IMR-90 (cell line): ENCODE measurements around the gene WEE2. TPM values are rescaled to one million over a fixed set of nuclear protein-coding genes. Genes with fewer than 3 reads are reported as not detected.

Experiments
- ATAC-seq: fragments of 200-7000 bp; cut with Tn5 transposase; 2 replicates; pipeline ENCODE4 v1.9.1; 2020; ENCODE audit warnings: low read depth, mild to moderate bottlenecking, moderate library complexity
- BruUV-seq: library from RNA; stranded (reverse); fragments of 400-500 nt; replicated peaks from 2 replicates; lab custom pipeline; 2021; lab: Mats Ljungman, UMichigan
- CTCF ChIA-PET: fragments of 300-600 bp; formaldehyde crosslinking; extraction: SDS; loops from one replicate; lab custom pipeline; 2021; ENCODE audit warnings: antibody characterized with exemption; lab: Yijun Ruan, JAX
- POLR2A ChIA-PET: fragments of 300-600 bp; sonication (Branson Sonifier 250); formaldehyde crosslinking; loops from one replicate; lab custom pipeline; 2022; ENCODE audit warnings: antibody characterized with exemption; ENCODE audit not compliant: unreplicated experiment; lab: Charles Lee
- DNase-seq: peaks from one replicate; pipeline ENCODE4 v3.0.0; 2013
- H2AFZ ChIP-seq: replicated peaks from 2 replicates; pipeline ENCODE3; 2013; ENCODE audit warnings: low read length, mild to moderate bottlenecking; ENCODE audit not compliant: poor library complexity
- H2AK5ac ChIP-seq: 2 replicates; pipeline ENCODE4 v1.6.1; 2013; ENCODE audit warnings: low read depth, low read length, inconsistent platforms
- H2AK9ac ChIP-seq: replicated peaks from 2 replicates; pipeline ENCODE3; 2013; ENCODE audit warnings: mild to moderate bottlenecking, low read depth, low read length, moderate library complexity; ENCODE audit not compliant: poor library complexity
- H2BK120ac ChIP-seq: 2 replicates; pipeline ENCODE4 v1.6.1; 2013; ENCODE audit warnings: low read depth, low read length, inconsistent platforms
- H2BK15ac ChIP-seq: 3 replicates; pipeline ENCODE4 v1.6.1; 2013; ENCODE audit warnings: low read depth, low read length, inconsistent platforms
- H2BK20ac ChIP-seq: 2 replicates; pipeline ENCODE4 v1.6.1; 2013; ENCODE audit warnings: low read depth, mild to moderate bottlenecking, inconsistent platforms, low read length, moderate library complexity
- H2BK5ac ChIP-seq: 2 replicates; pipeline ENCODE4 v1.6.1; 2013; ENCODE audit warnings: mild to moderate bottlenecking, low read depth, low read length, inconsistent platforms; ENCODE audit not compliant: poor library complexity, severe bottlenecking
- H3K14ac ChIP-seq: replicated peaks from 2 replicates; pipeline ENCODE4 v1.6.1; 2013; ENCODE audit warnings: low read depth, low read length, inconsistent platforms
- H3K18ac ChIP-seq: 2 replicates; pipeline ENCODE4 v1.6.1; 2013; ENCODE audit warnings: low read depth, low read length, control low read depth
- H3K23ac ChIP-seq: 2 replicates; pipeline ENCODE4 v1.6.1; 2013; ENCODE audit warnings: low read depth, low read length, inconsistent platforms
- H3K27ac ChIP-seq: 2 replicates; pipeline ENCODE4 v1.5.1; 2013; ENCODE audit warnings: mild to moderate bottlenecking, control low read depth, low read length; ENCODE audit not compliant: insufficient read depth
- H3K27me3 ChIP-seq: 2 replicates; pipeline ENCODE4 v1.6.1; 2013; ENCODE audit warnings: low read length; ENCODE audit not compliant: control insufficient read depth, insufficient read depth
- H3K36me3 ChIP-seq: 2 replicates; pipeline ENCODE4 v1.6.1; 2013; ENCODE audit warnings: low read length, mixed read lengths; ENCODE audit not compliant: control insufficient read depth, insufficient read depth
- H3K4ac ChIP-seq: 2 replicates; pipeline ENCODE4 v1.6.1; 2013; ENCODE audit warnings: low read depth, low read length, inconsistent platforms
- H3K4me1 ChIP-seq: 2 replicates; pipeline ENCODE4 v1.6.1; 2013; ENCODE audit warnings: low read length, mixed read lengths; ENCODE audit not compliant: control insufficient read depth, insufficient read depth
- H3K4me2 ChIP-seq: 2 replicates; pipeline ENCODE4 v1.6.1; 2013; ENCODE audit warnings: low read depth, mild to moderate bottlenecking, control low read depth, low read length, moderate library complexity
- H3K4me3 ChIP-seq: 2 replicates; pipeline ENCODE4 v1.5.1; 2013; ENCODE audit warnings: low read depth, mild to moderate bottlenecking, control low read depth, low read length, moderate library complexity; ENCODE audit not compliant: insufficient read depth
- H3K56ac ChIP-seq: 2 replicates; pipeline ENCODE4 v1.6.1; 2013; ENCODE audit warnings: low read length, inconsistent platforms; ENCODE audit not compliant: insufficient read depth; ENCODE audit errors: extremely low read depth
- H3K79me1 ChIP-seq, 2 experiments: 2 replicates each; pipeline ENCODE4 v1.6.1; 2013; ENCODE audit warnings: low read length in 2 of 2, inconsistent platforms in 1 of 2, low read depth in 1 of 2
- H3K9ac ChIP-seq: 2 replicates; pipeline ENCODE4 v1.6.1; 2013; ENCODE audit warnings: low read depth, low read length, control low read depth
- H3K9me1 ChIP-seq: 2 replicates; pipeline ENCODE4 v1.6.1; 2013; ENCODE audit warnings: low read length, inconsistent platforms; ENCODE audit not compliant: insufficient read depth
- H3K9me3 ChIP-seq: 2 replicates; pipeline ENCODE4 v1.6.1; 2013; ENCODE audit warnings: low read length; ENCODE audit not compliant: control insufficient read depth, insufficient read depth
- H4K20me1 ChIP-seq: 2 replicates; pipeline ENCODE4 v1.6.1; 2013; ENCODE audit warnings: low read length, inconsistent platforms; ENCODE audit not compliant: insufficient read depth
- H4K5ac ChIP-seq: 2 replicates; pipeline ENCODE4 v1.6.1; 2013; ENCODE audit warnings: mild to moderate bottlenecking, low read depth, low read length, control low read depth
- H4K8ac ChIP-seq, 2 experiments: 2 replicates each; pipeline ENCODE4 v1.6.1; 2013; ENCODE audit warnings: low read depth in 2 of 2, low read length in 2 of 2, control low read depth in 1 of 2, inconsistent platforms in 1 of 2
- H4K91ac ChIP-seq: 2 replicates; pipeline ENCODE4 v1.6.1; 2013; ENCODE audit warnings: low read depth, low read length, inconsistent platforms; ENCODE audit not compliant: insufficient read depth
- CHD1 ChIP-seq: IDR thresholded peaks from 2 replicates; pipeline ENCODE4 v1.6.1; 2012; ENCODE audit warnings: low read depth, low read length, improper control_type of control experiment
- ELK1 ChIP-seq: fragments of 150-350 bp; IDR thresholded peaks from 2 replicates; pipeline ENCODE4 v1.6.1; 2016; ENCODE audit warnings: low read depth, mild to moderate bottlenecking, low read length, moderate library complexity, borderline replicate concordance
- FOS ChIP-seq: fragments of 150-350 bp; IDR thresholded peaks from 2 replicates; pipeline ENCODE4 v1.6.1; 2016; ENCODE audit warnings: low read depth, low read length
- MAFK ChIP-seq: IDR thresholded peaks from 2 replicates; pipeline ENCODE4 v1.6.1; 2012; ENCODE audit warnings: low read depth, low read length, improper control_type of control experiment
- NFE2L2 ChIP-seq: fragments of 150-350 bp; IDR thresholded peaks from 2 replicates; pipeline ENCODE4 v1.6.1; 2016; ENCODE audit warnings: low read depth, mild to moderate bottlenecking, low read length
- RCOR1 ChIP-seq: IDR thresholded peaks from 2 replicates; pipeline ENCODE4 v1.6.1; 2012; ENCODE audit warnings: mild to moderate bottlenecking, low read length, improper control_type of control experiment; ENCODE audit not compliant: insufficient replicate concordance
- RFX5 ChIP-seq: IDR thresholded peaks from 2 replicates; pipeline ENCODE4 v1.8.0; 2012; ENCODE audit warnings: low read depth, mild to moderate bottlenecking, low read length, moderate library complexity
- SMC3 ChIP-seq: fragments of 150-350 bp; IDR thresholded peaks from 2 replicates; pipeline ENCODE4 v1.6.1; 2016; ENCODE audit warnings: low read depth, mild to moderate bottlenecking, antibody characterized with exemption, low read length, moderate library complexity
- USF2 ChIP-seq: fragments of 150-350 bp; IDR thresholded peaks from 2 replicates; pipeline ENCODE4 v1.6.1; 2017; ENCODE audit warnings: mild to moderate bottlenecking, antibody characterized with exemption, low read length, low read depth
- WGBS, 2 experiments: methylation state at CpG; one replicate each; pipeline versions ENCODE4 v1.1.5 to v1.1.7; 2013; ENCODE audit warnings: missing lambda C conversion rate in 2 of 2; ENCODE audit not compliant: insufficient read length in 1 of 2; ENCODE audit errors: extremely low coverage in 2 of 2; 5-methylcytosine and 5-hydroxymethylcytosine counted together
- dilution Hi-C: fragments of 300-500 bp; cut with HindIII; formaldehyde crosslinking; loops from one replicate; pipeline ENCODE4 v1.14.3; 2018; ENCODE audit warnings: low sequenced_read_pairs; ENCODE audit not compliant: unreplicated experiment
- in situ Hi-C: fragments of 300-500 bp; cut with MboI; formaldehyde crosslinking; loops from 3 replicates; pipeline ENCODE4 v1.14.3; 2019; ENCODE audit warnings: low sequenced_read_pairs, inconsistent platforms, mixed read lengths
- intact Hi-C: fragments of 100-400 bp; cut with micrococcal nuclease; formaldehyde crosslinking; loops from 2 replicates; pipeline ENCODE4 v1.10.0; 2022
- polyA plus RNA-seq, 3 experiments: library from polyadenylated mRNA; depleted of rRNA; stranded (reverse); fragments of >200 nt; gene quantifications; 2 replicates each; pipeline ENCODE4 v1.2.3, GENCODE V29; 2012; ENCODE audit warnings: low replicate concordance in 1 of 3
- total RNA-seq: library from RNA; depleted of rRNA; stranded (reverse); fragments of >200 nt; gene quantifications from 2 replicates; pipeline ENCODE4 v1.2.3, GENCODE V29; 2012
- TF ChIP-seq, protein P1 (sequence below): conservative IDR thresholded peaks from 2 replicates; pipeline ENCODE4 v1.5.1; 2012; ENCODE audit warnings: mild to moderate bottlenecking, low read depth, low read length, improper control_type of control experiment

The WEE2 gene
- total and polyA plus RNA-seq, 2 of the 4 experiments (the other 2 are of a cell fraction) = not detected

DNA sequence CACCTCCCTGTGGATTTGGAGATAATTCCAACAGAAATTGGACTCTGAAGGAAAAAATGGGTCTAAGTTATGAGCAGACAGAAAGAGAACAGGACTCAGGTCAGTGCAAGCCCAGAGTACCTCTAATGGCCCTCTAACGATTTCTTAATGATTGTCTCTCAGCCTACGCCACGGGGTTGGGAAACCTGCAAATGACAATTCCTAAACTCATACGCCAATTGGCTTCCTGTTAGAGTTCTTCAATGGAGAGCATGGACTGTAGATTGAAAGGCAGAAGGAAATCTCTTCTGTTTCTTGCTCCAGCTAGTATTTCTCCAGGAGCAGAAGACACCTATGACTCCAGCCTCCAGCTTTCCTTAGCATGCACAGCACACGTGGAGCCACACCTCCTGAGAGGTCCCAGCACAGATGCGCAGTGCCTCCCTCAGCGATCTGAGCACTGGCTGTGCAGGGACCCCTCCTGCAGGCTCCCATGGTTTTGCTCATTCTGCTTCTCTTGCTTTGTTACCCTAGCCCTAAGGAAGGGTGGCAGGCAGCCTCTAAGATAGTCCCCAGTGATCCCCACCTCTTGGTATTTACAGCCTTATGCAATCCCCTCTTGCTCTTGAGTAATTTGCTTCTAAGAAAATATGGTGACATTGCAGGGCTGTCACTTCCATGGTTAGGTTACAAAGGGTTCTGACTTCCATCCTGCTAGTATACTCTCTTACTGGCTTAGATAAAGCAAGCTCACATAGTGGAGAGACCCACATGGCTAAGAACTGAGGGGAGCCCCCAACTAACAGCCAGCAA, 36.3 kb upstream of the WEE2 start:
- H3K4me1 ChIP-seq = no peaks in the 10 kb centered on the region
- WGBS, 2 experiments = 100% methylated on average over 2 of the region's 7 CpGs; no CpG with 5 or more reads in 1 of the 2 experiments
- peaks cover 1% of the 10 kb centered on the region; the same call in 1 of the 2 replicates for H3K36me3 ChIP-seq
- H4K20me1 ChIP-seq = no peaks in the 10 kb centered on the region
- ChIA-PET CTCF (interaction anchor here (0.9 kb wide), 1 partner anchor 9 kb away, joined by 3 read pairs; no protein-coding TSS in a partner anchor), POLR2A (no interaction called here)
- no TSS peak for BruUV-seq
- H3K4ac ChIP-seq = no peak overlapping the region
- H4K91ac ChIP-seq = no peak overlapping the region
- DNase-seq (no peak), ATAC-seq (no peak)
- H2BK15ac ChIP-seq = no peak overlapping the region
- no peak overlapping the region for H2BK20ac ChIP-seq
- H4K5ac ChIP-seq = no peak overlapping the region
- H3K23ac ChIP-seq = no peak overlapping the region
- H3K4me3 ChIP-seq = no peak overlapping the region
- H2AK5ac ChIP-seq = no peak overlapping the region
- dilution Hi-C loops = no loop called here
- no peak for TF ChIP-seq SMC3
- TF ChIP-seq FOS = no peak
- no peak for TF ChIP-seq RCOR1
- TF ChIP-seq NFE2L2 = no peak
- TF ChIP-seq CHD1 = no peak
- no peak for TF ChIP-seq USF2
- no peak for TF ChIP-seq MAFK
- TF ChIP-seq, protein P1, sequence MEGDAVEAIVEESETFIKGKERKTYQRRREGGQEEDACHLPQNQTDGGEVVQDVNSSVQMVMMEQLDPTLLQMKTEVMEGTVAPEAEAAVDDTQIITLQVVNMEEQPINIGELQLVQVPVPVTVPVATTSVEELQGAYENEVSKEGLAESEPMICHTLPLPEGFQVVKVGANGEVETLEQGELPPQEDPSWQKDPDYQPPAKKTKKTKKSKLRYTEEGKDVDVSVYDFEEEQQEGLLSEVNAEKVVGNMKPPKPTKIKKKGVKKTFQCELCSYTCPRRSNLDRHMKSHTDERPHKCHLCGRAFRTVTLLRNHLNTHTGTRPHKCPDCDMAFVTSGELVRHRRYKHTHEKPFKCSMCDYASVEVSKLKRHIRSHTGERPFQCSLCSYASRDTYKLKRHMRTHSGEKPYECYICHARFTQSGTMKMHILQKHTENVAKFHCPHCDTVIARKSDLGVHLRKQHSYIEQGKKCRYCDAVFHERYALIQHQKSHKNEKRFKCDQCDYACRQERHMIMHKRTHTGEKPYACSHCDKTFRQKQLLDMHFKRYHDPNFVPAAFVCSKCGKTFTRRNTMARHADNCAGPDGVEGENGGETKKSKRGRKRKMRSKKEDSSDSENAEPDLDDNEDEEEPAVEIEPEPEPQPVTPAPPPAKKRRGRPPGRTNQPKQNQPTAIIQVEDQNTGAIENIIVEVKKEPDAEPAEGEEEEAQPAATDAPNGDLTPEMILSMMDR = no peak
- no peak for TF ChIP-seq RFX5
- no peak for TF ChIP-seq ELK1
- H3K9me1 ChIP-seq = no peaks in the 10 kb centered on the region
- H3K79me1 ChIP-seq = no peaks in the 10 kb centered on the region
- in situ Hi-C loops = no loop called here
- H2AFZ ChIP-seq = no peak overlapping the region
- no peaks in the 10 kb centered on the region for H3K9me3 ChIP-seq
- no peak overlapping the region for H4K8ac ChIP-seq
- H3K27ac ChIP-seq = no peak overlapping the region
- no peaks in the 10 kb centered on the region for H3K27me3 ChIP-seq
- intact Hi-C loops = no loop called here
- no peak overlapping the region for H3K56ac ChIP-seq
- no peak overlapping the region for H2AK9ac ChIP-seq
- no peak overlapping the region for H2BK5ac ChIP-seq
- H3K18ac ChIP-seq = no peak overlapping the region
- no peak overlapping the region for H3K14ac ChIP-seq
- H2BK120ac ChIP-seq = no peak overlapping the region
- H3K9ac ChIP-seq = no peak overlapping the region
- no peak overlapping the region for H3K4me2 ChIP-seq
